Transverse colon (tissue), 4 donors: Measurements from ENCODE around the gene KRT35. TPM values are rescaled to one million over a fixed set of nuclear protein-coding genes. Genes with fewer than 3 reads are reported as not detected.

ENCODE experiments used
- DNase-seq: peaks from one replicate; pipeline ENCODE4 v3.0.0-alpha.2; 2019
- H3K27ac ChIP-seq, 4 donors: fragments of 200-600 bp; sonication (generic); 2 replicates each; pipeline ENCODE4 v1.5.1; 2016 to 2018; ENCODE audit warnings: inconsistent platforms in 4 of 4
- H3K27me3 ChIP-seq: fragments of 200-600 bp; sonication (generic); 2 replicates; pipeline ENCODE4 v1.5.1; 2017; ENCODE audit warnings: inconsistent platforms
- H3K36me3 ChIP-seq, 4 donors: fragments of 200-600 bp; sonication (generic); 2 replicates each; pipeline ENCODE4 v1.5.1; 2017 to 2019; ENCODE audit warnings: inconsistent platforms in 4 of 4
- H3K4me1 ChIP-seq, 4 donors: fragments of 200-600 bp; sonication (generic); 2 replicates each; pipeline ENCODE4 v1.5.1; 2017 to 2020; ENCODE audit warnings: inconsistent platforms in 4 of 4
- H3K4me3 ChIP-seq, 4 donors: fragments of 200-600 bp; sonication (generic); 1 replicate in 1 of 4; 2 replicates in 3 of 4; pipeline versions ENCODE4 v1.5.1 to v1.6.1; 2017 to 2019; ENCODE audit warnings: inconsistent platforms in 4 of 4
- H3K9me3 ChIP-seq, 2 donors: fragments of 200-600 bp; sonication (generic); 2 replicates each; pipeline ENCODE4 v1.5.1; 2017 to 2019; ENCODE audit warnings: inconsistent platforms in 2 of 2
- EP300 ChIP-seq: sonication (generic); formaldehyde crosslinking; IDR thresholded peaks from one replicate; pipeline ENCODE4 v1.6.1; 2017; ENCODE audit warnings: antibody characterized with exemption, low read depth
- POLR2A ChIP-seq: fragments of 450-650 bp; IDR thresholded peaks from one replicate; pipeline ENCODE4 v1.6.1; 2016; ENCODE audit warnings: antibody characterized with exemption, mild to moderate bottlenecking, moderate library complexity
- POLR2AphosphoS5 ChIP-seq, 3 donors: sonication (generic); formaldehyde crosslinking; IDR thresholded peaks; one replicate each; pipeline ENCODE4 v1.6.1; 2016; ENCODE audit warnings: antibody characterized with exemption in 3 of 3
- WGBS, 2 donors: methylation state at CpG; one replicate each; pipeline ENCODE4 v1.1.5; 2018; ENCODE audit warnings: low coverage in 1 of 2; 5-methylcytosine and 5-hydroxymethylcytosine counted together
- in situ Hi-C, 4 donors: fragments of 200-750 bp; cut with MboI; loops; one replicate each; pipeline versions ENCODE4 v1.15.0 to v1.15.1; 2017; ENCODE audit warnings: low sequenced_read_pairs in 3 of 4, low pct_ligation_motif_present in 1 of 4, low pct_unique_long_range_greater_than_20kb in 1 of 4
- intact Hi-C: fragments of 100-400 bp; cut with DNase I; formaldehyde crosslinking; loops from one replicate; pipeline ENCODE4 v1.15.1; 2023; ENCODE audit warnings: low total_unique reads
- total RNA-seq, 4 donors: library from RNA; depleted of rRNA; stranded (reverse); fragments of >200 nt; gene quantifications; one replicate each; pipeline ENCODE4 v1.1.0, GENCODE V29; 2016
- TF ChIP-seq, protein P1 (sequence below), 5 experiments: fragments of 200-600 bp in 3 of 5; fragments of 450-650 bp in 2 of 5; sonication (generic) in 3 of 5; IDR thresholded peaks; 1 replicate in 2 of 5; 2 replicates in 3 of 5; pipeline ENCODE4 v1.5.1; 2016 to 2017; ENCODE audit warnings: antibody characterized with exemption in 5 of 5, inconsistent platforms in 3 of 5, mild to moderate bottlenecking in 2 of 5, moderate library complexity in 1 of 5

Gene KRT35
- total RNA-seq, 4 donors from 2014 or later: not detected

DNA sequence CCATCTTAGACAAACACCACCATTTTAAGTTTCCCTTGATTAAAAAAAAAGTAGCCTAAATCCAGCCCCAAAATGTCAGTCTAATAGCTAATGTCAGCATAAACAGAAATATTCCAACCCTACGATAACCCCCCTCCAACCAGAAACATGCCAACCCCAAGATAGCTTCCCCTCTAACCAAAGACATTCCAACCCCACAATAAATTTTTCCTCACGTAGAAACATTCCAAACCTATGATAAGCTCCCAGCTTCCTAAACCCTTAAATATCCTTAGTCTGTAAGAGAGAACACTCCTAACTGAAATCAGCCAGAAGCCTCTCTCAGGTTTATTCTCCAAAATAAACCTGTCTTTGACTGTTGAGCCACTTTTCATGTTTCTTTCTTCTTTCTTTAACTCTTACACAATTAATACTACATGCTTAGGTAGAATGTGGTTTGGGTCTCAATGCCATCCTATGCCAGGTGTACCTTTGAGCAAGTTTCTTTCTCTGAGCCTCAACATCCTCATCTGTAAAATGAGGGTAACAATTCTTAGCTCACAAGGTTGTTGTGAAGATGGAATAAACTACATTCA is 29.7 kb downstream of the KRT35 start:
- 70 to 93% methylated on average over 2 of the region's 2 CpGs for WGBS, 2 donors
- Histone ChIP-seq H3K4me3 (no peak overlapping the region), H3K27ac (no peak overlapping the region), H3K27me3 (peaks cover 9% of the 10 kb centered on the region), H3K36me3 (no peaks in the 10 kb centered on the region), H3K9me3 (no peaks in the 10 kb centered on the region), H3K4me1 (no peaks in the 10 kb centered on the region)
- no peak for DNase-seq
- intact Hi-C loops: no loop called here
- TF ChIP-seq EP300: no peak
- TF ChIP-seq, protein P1, sequence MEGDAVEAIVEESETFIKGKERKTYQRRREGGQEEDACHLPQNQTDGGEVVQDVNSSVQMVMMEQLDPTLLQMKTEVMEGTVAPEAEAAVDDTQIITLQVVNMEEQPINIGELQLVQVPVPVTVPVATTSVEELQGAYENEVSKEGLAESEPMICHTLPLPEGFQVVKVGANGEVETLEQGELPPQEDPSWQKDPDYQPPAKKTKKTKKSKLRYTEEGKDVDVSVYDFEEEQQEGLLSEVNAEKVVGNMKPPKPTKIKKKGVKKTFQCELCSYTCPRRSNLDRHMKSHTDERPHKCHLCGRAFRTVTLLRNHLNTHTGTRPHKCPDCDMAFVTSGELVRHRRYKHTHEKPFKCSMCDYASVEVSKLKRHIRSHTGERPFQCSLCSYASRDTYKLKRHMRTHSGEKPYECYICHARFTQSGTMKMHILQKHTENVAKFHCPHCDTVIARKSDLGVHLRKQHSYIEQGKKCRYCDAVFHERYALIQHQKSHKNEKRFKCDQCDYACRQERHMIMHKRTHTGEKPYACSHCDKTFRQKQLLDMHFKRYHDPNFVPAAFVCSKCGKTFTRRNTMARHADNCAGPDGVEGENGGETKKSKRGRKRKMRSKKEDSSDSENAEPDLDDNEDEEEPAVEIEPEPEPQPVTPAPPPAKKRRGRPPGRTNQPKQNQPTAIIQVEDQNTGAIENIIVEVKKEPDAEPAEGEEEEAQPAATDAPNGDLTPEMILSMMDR (IDR thresholded peaks at IDR 0.05): no peak
- TF ChIP-seq POLR2AphosphoS5 (IDR thresholded peaks at IDR 0.05): no peak
- TF ChIP-seq POLR2A: no peak
- in situ Hi-C loops: no loop called here

DNA sequence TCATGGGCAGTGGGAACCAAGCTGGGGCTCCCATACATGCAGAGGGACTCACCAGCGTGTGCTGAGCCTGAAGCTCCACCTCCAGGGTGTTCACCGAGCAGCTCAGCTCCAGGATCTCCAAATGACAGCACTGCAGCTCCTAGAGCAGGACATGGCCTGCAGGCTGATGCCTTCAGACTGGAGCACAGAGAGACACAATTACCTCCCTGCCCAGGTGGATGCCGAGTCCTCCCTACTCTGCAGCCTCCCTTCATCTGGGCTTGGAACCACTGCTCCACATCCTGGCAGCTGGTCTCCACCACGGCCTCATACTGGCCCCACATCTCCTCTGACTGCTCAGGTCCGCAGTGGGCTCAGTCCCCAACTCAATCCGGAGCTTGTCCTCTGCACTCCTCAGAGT is 31.9 kb downstream of the KRT35 start:
- Histone ChIP-seq H3K9me3 (no peaks in the 10 kb centered on the region), H3K36me3 (no peaks in the 10 kb centered on the region), H3K4me3 (no peak overlapping the region), H3K27me3 (peaks cover 13% of the 10 kb centered on the region), H3K4me1 (no peaks in the 10 kb centered on the region), H3K27ac (no peak overlapping the region)
- 75% methylated on average over 6 of the region's 6 CpGs; no CpG with 5 or more reads in 1 of the 2 donors for WGBS, 2 donors
- no peak for DNase-seq
- intact Hi-C loops: no loop called here
- in situ Hi-C loops: no loop called here
- no peak for TF ChIP-seq EP300
- TF ChIP-seq POLR2A: no peak
- no peak for TF ChIP-seq POLR2AphosphoS5 (IDR thresholded peaks at IDR 0.05)
- TF ChIP-seq, protein P1 (IDR thresholded peaks at IDR 0.05): no peak

DNA sequence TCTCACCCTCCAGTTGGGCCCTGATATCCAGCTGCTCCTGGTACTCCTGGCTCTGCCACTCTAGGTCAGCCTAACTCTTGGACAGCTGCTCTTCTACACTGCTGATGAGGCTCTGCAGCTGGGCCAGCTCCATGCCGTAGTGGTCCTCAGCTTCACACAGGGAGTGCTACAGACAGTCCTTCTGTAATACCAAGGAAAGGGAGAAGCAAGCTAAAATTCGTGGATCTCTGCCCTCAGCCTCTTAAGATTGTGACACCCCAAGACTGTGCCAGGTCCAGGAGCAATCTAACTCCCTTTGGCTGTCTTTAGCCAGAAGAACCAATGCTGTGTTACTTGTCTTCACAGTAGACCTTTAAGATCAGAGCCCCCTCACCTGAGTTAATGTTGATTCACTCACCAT is 32.4 kb downstream of the KRT35 start:
- TF ChIP-seq EP300 (no peak), POLR2A (no peak), POLR2AphosphoS5 (IDR thresholded peaks at IDR 0.05) (no peak)
- TF ChIP-seq, protein P1 (IDR thresholded peaks at IDR 0.05): no peak
- Histone ChIP-seq H3K9me3 (no peaks in the 10 kb centered on the region), H3K4me1 (no peaks in the 10 kb centered on the region), H3K4me3 (no peak overlapping the region), H3K36me3 (no peaks in the 10 kb centered on the region), H3K27me3 (peaks cover 18% of the 10 kb centered on the region), H3K27ac (no peak overlapping the region)
- in situ Hi-C loops (no loop called here), intact Hi-C loops (no loop called here)
- WGBS, 2 donors: 33% methylated on average over 2 of the region's 2 CpGs; no CpG with 5 or more reads in 1 of the 2 donors
- DNase-seq: no peak

DNA sequence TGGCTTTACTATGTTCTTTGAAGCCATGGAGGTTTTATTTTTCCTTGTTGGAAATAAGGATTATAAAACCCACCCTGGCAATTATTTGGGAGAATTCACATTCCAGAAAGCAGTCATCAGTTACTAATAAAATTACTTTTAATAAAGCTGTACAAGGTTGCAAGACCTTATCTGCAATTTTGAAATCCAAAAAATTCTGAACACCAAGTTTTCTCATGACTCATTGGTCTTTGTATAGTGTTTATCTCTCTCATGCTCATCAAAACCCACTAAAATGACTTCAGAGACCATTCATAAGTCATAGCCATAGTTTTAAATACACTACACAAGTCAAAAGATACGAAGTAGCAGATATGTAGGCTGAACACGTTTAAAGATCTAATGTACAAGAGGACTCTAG is 34.1 kb downstream of the KRT35 start:
- in situ Hi-C loops: no loop called here
- H3K36me3 ChIP-seq: no peaks in the 10 kb centered on the region
- peaks cover 26% of the 10 kb centered on the region for H3K27me3 ChIP-seq
- intact Hi-C loops: no loop called here
- WGBS, 2 donors: 48 to 77% methylated on average over 2 of the region's 2 CpGs
- H3K9me3 ChIP-seq: no peaks in the 10 kb centered on the region
- no peak overlapping the region for H3K4me3 ChIP-seq
- TF ChIP-seq, protein P1 (IDR thresholded peaks at IDR 0.05): no peak
- no peak for TF ChIP-seq POLR2AphosphoS5 (IDR thresholded peaks at IDR 0.05)
- TF ChIP-seq EP300: no peak
- TF ChIP-seq POLR2A: no peak
- no peaks in the 10 kb centered on the region for H3K4me1 ChIP-seq
- no peak overlapping the region for H3K27ac ChIP-seq
- no peak for DNase-seq
